SK-N-MC (cell line): ENCODE measurements around the gene OSER1.
A peak's percentile ranks its signal among the peaks of the same experiment; 100 is the strongest.

Experiments used
- DNase-seq: peaks from one replicate; pipeline ENCODE4 v3.0.0-alpha.2; 2011; ENCODE audit warnings: low read depth, low spot score
- H3K27ac ChIP-seq: fragments of 200-600 bp; sonication (generic); 2 replicates; pipeline ENCODE4 v1.5.1; 2016; ENCODE audit warnings: mixed run types
- H3K36me3 ChIP-seq: fragments of 200-600 bp; sonication (generic); 2 replicates; pipeline ENCODE4 v1.6.1; 2017; ENCODE audit warnings: antibody characterized with exemption, low read length, mixed read lengths; ENCODE audit not compliant: insufficient read depth
- H3K4me3 ChIP-seq: fragments of 200-600 bp; sonication (generic); 2 replicates; pipeline ENCODE4 v1.5.1; 2016
- H3K9ac ChIP-seq: fragments of 200-600 bp; sonication (generic); 2 replicates; pipeline ENCODE4 v1.8.0; 2017; ENCODE audit warnings: mixed run types, mixed read lengths; ENCODE audit not compliant: insufficient read length
- H3K9me3 ChIP-seq: fragments of 200-600 bp; sonication (generic); 2 replicates; pipeline ENCODE4 v1.6.1; 2017; ENCODE audit warnings: low read depth, mild to moderate bottlenecking, antibody characterized with exemption, low read length, moderate library complexity, mixed read lengths
- EZH2 ChIP-seq: fragments of 200-600 bp; sonication (generic); IDR thresholded peaks from one replicate; pipeline ENCODE4 v1.6.1; 2017; ENCODE audit warnings: antibody characterized with exemption
- FOXP2 ChIP-seq: optimal IDR thresholded peaks from 2 replicates; pipeline ENCODE3; 2011; ENCODE audit warnings: mild to moderate bottlenecking, moderate library complexity; ENCODE audit not compliant: insufficient read depth; ENCODE audit errors: extremely low read length, control extremely low read depth
- POLR2AphosphoS5 ChIP-seq: IDR thresholded peaks from 2 replicates; pipeline ENCODE4 v1.6.1; 2012; ENCODE audit warnings: mild to moderate bottlenecking, low read depth, low read length, borderline replicate concordance

Gene OSER1

GRCh38 chr20:44210406-44211176, at the start of gene OSER1:
Gene OSER1 (minus strand): TSS chr20:44210771. CDS start chr20:44206957, 3,814 bp downstream.
- peak within 1 kb of the TSS; percentile 88 for H3K9ac ChIP-seq
- TF ChIP-seq POLR2AphosphoS5, result peak; percentile 84
- peak; percentile 74 for TF ChIP-seq FOXP2
- no peak for TF ChIP-seq EZH2
- H3K27ac ChIP-seq, result peak within 1 kb of the TSS; percentile 45
- H3K36me3 ChIP-seq, result peaks cover 8% of the 10 kb centered on the region
- peak; percentile 81 for DNase-seq
- H3K9me3 ChIP-seq, result no peaks in the 10 kb centered on the region
- H3K4me3 ChIP-seq, result peak within 1 kb of the TSS; percentile 94

GRCh38 chr20:44258226-44258890, 47.8 kb upstream of the OSER1 start:
- Histone ChIP-seq H3K9me3 (no peaks in the 10 kb centered on the region), H3K36me3 (no peaks in the 10 kb centered on the region), H3K9ac (no peak overlapping the region), H3K4me3 (no peak overlapping the region), H3K27ac (no peak overlapping the region)
- TF ChIP-seq EZH2, result no peak
- no peak for TF ChIP-seq FOXP2
- TF ChIP-seq POLR2AphosphoS5, result no peak
- DNase-seq, result no peak

- TF ChIP-seq FOXP2 (no peak), POLR2AphosphoS5 (no peak), EZH2 (no peak)
- no peaks in the 10 kb centered on the region for H3K36me3 ChIP-seq
- no peak overlapping the region for H3K4me3 ChIP-seq
- no peak overlapping the region for H3K9ac ChIP-seq
- DNase-seq, result no peak
- no peak overlapping the region for H3K27ac ChIP-seq
- no peaks in the 10 kb centered on the region for H3K9me3 ChIP-seq
Measured at GRCh38 chr20:44256961-44257360, 46.4 kb upstream of the OSER1 start.

GRCh38 chr20:44255942-44256341, 45.4 kb upstream of the OSER1 start:
- no peak for DNase-seq
- no peak for TF ChIP-seq FOXP2
- no peak for TF ChIP-seq EZH2
- TF ChIP-seq POLR2AphosphoS5, result no peak
- Histone ChIP-seq H3K9ac (no peak overlapping the region), H3K9me3 (no peaks in the 10 kb centered on the region), H3K27ac (no peak overlapping the region), H3K36me3 (no peaks in the 10 kb centered on the region), H3K4me3 (no peak overlapping the region)

GRCh38 chr20:44254073-44254472, 43.5 kb upstream of the OSER1 start:
- TF ChIP-seq FOXP2, result no peak
- TF ChIP-seq POLR2AphosphoS5, result no peak
- TF ChIP-seq EZH2, result no peak
- Histone ChIP-seq H3K9ac (no peak overlapping the region), H3K36me3 (no peaks in the 10 kb centered on the region), H3K9me3 (no peaks in the 10 kb centered on the region), H3K27ac (no peak overlapping the region), H3K4me3 (no peak overlapping the region)
- no peak for DNase-seq

- H3K9me3 ChIP-seq, result no peaks in the 10 kb centered on the region
- no peaks in the 10 kb centered on the region for H3K36me3 ChIP-seq
- H3K27ac ChIP-seq, result no peak overlapping the region
- no peak for DNase-seq
- H3K4me3 ChIP-seq, result no peak overlapping the region
- no peak for TF ChIP-seq FOXP2
- TF ChIP-seq POLR2AphosphoS5, result no peak
- no peak for TF ChIP-seq EZH2
- H3K9ac ChIP-seq, result no peak overlapping the region
Measured at GRCh38 chr20:44253528-44253927, 43.0 kb upstream of the OSER1 start.

GRCh38 chr20:44251284-44251683, 40.7 kb upstream of the OSER1 start:
- H3K36me3 ChIP-seq, result no peaks in the 10 kb centered on the region
- H3K4me3 ChIP-seq, result no peak overlapping the region
- H3K9me3 ChIP-seq, result no peaks in the 10 kb centered on the region
- H3K9ac ChIP-seq, result no peak overlapping the region
- TF ChIP-seq POLR2AphosphoS5, result no peak
- TF ChIP-seq EZH2, result no peak
- TF ChIP-seq FOXP2, result no peak
- DNase-seq, result no peak
- no peak overlapping the region for H3K27ac ChIP-seq

- no peak overlapping the region for H3K9ac ChIP-seq
- no peak overlapping the region for H3K4me3 ChIP-seq
- no peaks in the 10 kb centered on the region for H3K36me3 ChIP-seq
- no peak for DNase-seq
- TF ChIP-seq EZH2, result no peak
- TF ChIP-seq POLR2AphosphoS5, result no peak
- no peak for TF ChIP-seq FOXP2
- H3K27ac ChIP-seq, result no peak overlapping the region
- H3K9me3 ChIP-seq, result no peaks in the 10 kb centered on the region
Measured at GRCh38 chr20:44248410-44248759, 37.8 kb upstream of the OSER1 start.
